PC-9 (cell line): Measurements from ENCODE around the gene N4BP3. TPM values are rescaled to one million over a fixed set of nuclear protein-coding genes. Genes with fewer than 3 reads are reported as not detected.
A peak's percentile ranks its signal among the peaks of the same experiment; 100 is the strongest.

Experiments
- BruUV-seq: library from RNA; stranded (reverse); fragments of 400-500 nt; replicated peaks from 2 replicates; lab custom pipeline; 2021; lab: Mats Ljungman, UMichigan
- CTCF ChIA-PET: fragments of 300-600 bp; sonication (Branson Sonifier 250); formaldehyde crosslinking; loops from one replicate; lab custom pipeline; 2022; ENCODE audit warnings: antibody characterized with exemption; lab: Charles Lee
- POLR2A ChIA-PET: fragments of 300-600 bp; sonication (Branson Sonifier 250); formaldehyde crosslinking; loops from one replicate; lab custom pipeline; 2022; ENCODE audit warnings: antibody characterized with exemption; ENCODE audit not compliant: unreplicated experiment; lab: Charles Lee
- DNase-seq, 2 experiments: peaks; one replicate each; pipeline versions ENCODE4 v3.0.0 to v3.0.0-alpha.2; 2015 to 2022; ENCODE audit warnings: mixed read lengths in 1 of 2
- H2AFZ ChIP-seq: fragments of 200-600 bp; sonication (generic); 2 replicates; pipeline ENCODE4 v1.8.1; 2017; ENCODE audit warnings: antibody characterized with exemption
- H3F3A ChIP-seq: fragments of 200-600 bp; sonication (generic); 2 replicates; pipeline ENCODE4 v1.8.1; 2017; ENCODE audit warnings: antibody characterized with exemption, mild to moderate bottlenecking, low read depth; ENCODE audit not compliant: insufficient read depth
- H3K27ac ChIP-seq: fragments of 200-600 bp; sonication (generic); 2 replicates; pipeline ENCODE4 v1.6.1; 2016; ENCODE audit warnings: mixed run types
- H3K27me3 ChIP-seq: fragments of 200-600 bp; sonication (generic); 2 replicates; pipeline ENCODE4 v1.6.1; 2016; ENCODE audit warnings: low read depth, mixed run types; ENCODE audit not compliant: insufficient read depth
- H3K36me3 ChIP-seq: fragments of 200-600 bp; sonication (generic); 2 replicates; pipeline ENCODE4 v1.6.1; 2016; ENCODE audit warnings: low read depth, mixed run types
- H3K4me1 ChIP-seq: fragments of 200-600 bp; sonication (generic); replicated peaks from 2 replicates; pipeline ENCODE4 v1.6.1; 2016; ENCODE audit warnings: mixed run types; ENCODE audit not compliant: insufficient read depth
- H3K4me2 ChIP-seq: fragments of 200-600 bp; sonication (generic); 2 replicates; pipeline ENCODE4 v1.6.1; 2017; ENCODE audit warnings: mixed run types
- H3K4me3 ChIP-seq: fragments of 200-600 bp; sonication (generic); 2 replicates; pipeline ENCODE4 v1.6.1; 2016; ENCODE audit warnings: mixed run types
- H3K79me2 ChIP-seq: fragments of 200-600 bp; sonication (generic); 2 replicates; pipeline ENCODE4 v1.6.1; 2017; ENCODE audit warnings: low read depth, mixed run types
- H3K9me2 ChIP-seq: fragments of 200-600 bp; sonication (generic); 2 replicates; pipeline ENCODE4 v1.8.1; 2017; ENCODE audit warnings: mild to moderate bottlenecking; ENCODE audit not compliant: insufficient read depth
- H3K9me3 ChIP-seq: fragments of 200-600 bp; sonication (generic); 2 replicates; pipeline ENCODE4 v1.8.1; 2016; ENCODE audit warnings: low read depth; ENCODE audit not compliant: insufficient read depth
- H4K20me1 ChIP-seq: fragments of 200-600 bp; sonication (generic); 2 replicates; pipeline ENCODE4 v1.8.1; 2017; ENCODE audit not compliant: insufficient read depth
- EZH2 ChIP-seq: fragments of 200-600 bp; sonication (generic); IDR thresholded peaks from 2 replicates; pipeline ENCODE4 v1.8.0; 2017; ENCODE audit warnings: antibody characterized with exemption, low read depth
- intact Hi-C: fragments of 100-400 bp; cut with micrococcal nuclease; formaldehyde crosslinking; loops from one replicate; pipeline ENCODE4 v1.10.0; 2022; ENCODE audit not compliant: unreplicated experiment
- total RNA-seq: library from RNA; stranded (reverse); gene quantifications from 2 replicates; pipeline ENCODE4 v1.2.3, GENCODE V29; 2021
- TF ChIP-seq, protein P1 (sequence below): fragments of 200-600 bp; sonication (generic); conservative IDR thresholded peaks from 2 replicates; pipeline ENCODE4 v1.6.1; 2017; ENCODE audit warnings: mixed run types, antibody characterized with exemption, mild to moderate bottlenecking, moderate library complexity

The N4BP3 gene
- total RNA-seq, 1 experiment from 2014 or later, result 0.81 TPM

DNA sequence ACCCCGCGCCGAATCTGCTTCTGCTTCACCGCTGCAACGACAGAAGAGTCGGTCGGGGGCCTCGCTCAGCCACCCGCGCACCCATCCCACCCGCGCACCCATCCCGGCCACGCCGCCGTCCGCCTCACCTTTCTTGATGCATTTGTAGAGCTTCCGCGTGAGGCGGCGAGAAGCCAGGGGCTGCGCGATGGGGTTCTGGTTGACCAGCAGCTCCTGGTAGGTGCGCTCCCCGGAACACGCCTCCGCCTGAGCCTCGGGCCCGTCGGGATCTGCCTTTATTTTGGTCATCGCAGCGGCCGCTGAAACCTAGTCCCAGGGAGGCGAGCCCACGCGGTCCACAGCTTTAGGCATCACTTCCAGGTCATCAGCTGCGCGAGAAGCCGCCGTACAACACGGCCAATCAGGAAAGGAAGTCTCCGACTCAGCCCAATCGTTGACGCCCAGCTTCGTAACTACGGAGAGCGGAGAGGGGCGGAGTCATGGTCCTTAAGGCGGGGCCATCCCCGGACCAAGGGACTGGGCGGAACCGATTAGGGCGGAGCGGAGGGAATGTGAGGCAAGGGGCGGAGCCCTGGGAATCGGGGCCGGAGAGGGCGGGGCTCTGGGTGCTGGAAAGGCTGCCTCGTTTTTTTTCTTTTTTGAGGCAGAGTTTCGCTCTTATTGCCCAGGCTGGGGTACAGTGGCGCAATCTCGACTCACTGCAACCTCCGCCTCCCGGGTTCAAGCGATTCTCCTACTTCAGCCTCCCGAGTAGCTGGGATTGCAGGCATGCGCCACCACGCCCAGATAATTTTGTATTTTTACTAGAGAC, 40.4 kb downstream of the N4BP3 start, which contains the start of gene NHP2:
NHP2 (minus strand) TSS at position 356 of the 811 bp plus-strand sequence; CDS start at position 288, 68 bp downstream.
- Histone ChIP-seq H4K20me1 (0 out of 2 replicates have a peak, but pooled peaks cover 5% of the 10 kb centered on the region), H3K27ac (peak within 1 kb of the TSS; percentile 63), H3K4me1 (peaks cover 8% of the 10 kb centered on the region), H3K4me3 (peak within 1 kb of the TSS; percentile 93), H3K9me3 (no peaks in the 10 kb centered on the region), H3K4me2 (peak within 1 kb of the TSS; percentile 94), H3K9me2 (no peaks in the 10 kb centered on the region), H3K36me3 (peaks cover 15% of the 10 kb centered on the region), H3F3A (peaks cover 19% of the 10 kb centered on the region; the same call in 1 of the 2 replicates), H2AFZ (peak within 1 kb of the TSS; percentile 89), H3K27me3 (no peaks in the 10 kb centered on the region), H3K79me2 (peaks cover 19% of the 10 kb centered on the region)
- DNase-seq, result peak; percentile 93 to 100
- POLR2A ChIA-PET, result interaction anchor here (0.6 to 1.0 kb wide), 4 partner anchors 31 to 1470 kb away, joined by 3 to 5 read pairs (median 4); partner anchors contain the start of gene HNRNPH1
- CTCF ChIA-PET, result interaction anchor here (0.6 to 2.2 kb wide), 6 partner anchors 8 to 750 kb away, joined by 3 to 5 read pairs (median 4); no protein-coding TSS in a partner anchor
- no TSS peak for BruUV-seq
- intact Hi-C loops, result no loop called here
- TF ChIP-seq, protein P1, sequence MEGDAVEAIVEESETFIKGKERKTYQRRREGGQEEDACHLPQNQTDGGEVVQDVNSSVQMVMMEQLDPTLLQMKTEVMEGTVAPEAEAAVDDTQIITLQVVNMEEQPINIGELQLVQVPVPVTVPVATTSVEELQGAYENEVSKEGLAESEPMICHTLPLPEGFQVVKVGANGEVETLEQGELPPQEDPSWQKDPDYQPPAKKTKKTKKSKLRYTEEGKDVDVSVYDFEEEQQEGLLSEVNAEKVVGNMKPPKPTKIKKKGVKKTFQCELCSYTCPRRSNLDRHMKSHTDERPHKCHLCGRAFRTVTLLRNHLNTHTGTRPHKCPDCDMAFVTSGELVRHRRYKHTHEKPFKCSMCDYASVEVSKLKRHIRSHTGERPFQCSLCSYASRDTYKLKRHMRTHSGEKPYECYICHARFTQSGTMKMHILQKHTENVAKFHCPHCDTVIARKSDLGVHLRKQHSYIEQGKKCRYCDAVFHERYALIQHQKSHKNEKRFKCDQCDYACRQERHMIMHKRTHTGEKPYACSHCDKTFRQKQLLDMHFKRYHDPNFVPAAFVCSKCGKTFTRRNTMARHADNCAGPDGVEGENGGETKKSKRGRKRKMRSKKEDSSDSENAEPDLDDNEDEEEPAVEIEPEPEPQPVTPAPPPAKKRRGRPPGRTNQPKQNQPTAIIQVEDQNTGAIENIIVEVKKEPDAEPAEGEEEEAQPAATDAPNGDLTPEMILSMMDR, result no peak
- TF ChIP-seq EZH2, result no peak

DNA sequence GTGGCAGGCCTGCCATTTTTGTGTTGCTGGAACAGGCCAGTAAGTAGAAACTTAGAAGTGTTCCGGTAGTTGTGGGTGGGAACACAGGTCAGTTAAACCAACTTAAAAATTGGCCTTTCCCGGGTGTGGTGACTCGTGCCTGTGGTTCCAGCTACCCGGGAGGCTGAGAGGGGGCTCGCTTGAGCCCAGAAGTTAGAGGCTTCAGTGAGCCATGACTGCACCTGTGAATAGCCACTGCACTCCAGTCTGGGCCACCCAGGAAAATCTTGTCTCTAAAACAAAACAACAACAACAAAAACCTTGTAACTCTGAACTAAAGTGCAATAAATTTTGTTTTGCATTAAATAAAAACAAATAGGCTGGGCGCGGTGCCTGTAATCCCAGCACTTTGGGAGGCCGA, 41.7 kb downstream of the N4BP3 start:
- H3K9me2 ChIP-seq, result no peaks in the 10 kb centered on the region
- peaks cover 19% of the 10 kb centered on the region for H3K79me2 ChIP-seq
- H3K4me3 ChIP-seq, result no peak overlapping the region
- CTCF ChIA-PET, result interaction anchor here (2.2 kb wide), 1 partner anchor 77 kb away, joined by 5 read pairs; no protein-coding TSS in a partner anchor
- H4K20me1 ChIP-seq, result 0 out of 2 replicates have a peak, but pooled peaks cover 5% of the 10 kb centered on the region
- H3K36me3 ChIP-seq, result peaks cover 10% of the 10 kb centered on the region; the same call in 1 of the 2 replicates
- intact Hi-C loops, result no loop called here
- POLR2A ChIA-PET, result no interaction called here
- H2AFZ ChIP-seq, result no peak overlapping the region
- H3K27me3 ChIP-seq, result no peaks in the 10 kb centered on the region
- H3K27ac ChIP-seq, result no peak overlapping the region
- no peak for DNase-seq
- no peaks in the 10 kb centered on the region for H3K9me3 ChIP-seq
- no peak overlapping the region for H3K4me2 ChIP-seq
- no TSS peak for BruUV-seq
- peaks cover 8% of the 10 kb centered on the region for H3K4me1 ChIP-seq
- peaks cover 16% of the 10 kb centered on the region; the same call in 1 of the 2 replicates for H3F3A ChIP-seq
- no peak for TF ChIP-seq EZH2
- TF ChIP-seq, protein P1, result no peak

DNA sequence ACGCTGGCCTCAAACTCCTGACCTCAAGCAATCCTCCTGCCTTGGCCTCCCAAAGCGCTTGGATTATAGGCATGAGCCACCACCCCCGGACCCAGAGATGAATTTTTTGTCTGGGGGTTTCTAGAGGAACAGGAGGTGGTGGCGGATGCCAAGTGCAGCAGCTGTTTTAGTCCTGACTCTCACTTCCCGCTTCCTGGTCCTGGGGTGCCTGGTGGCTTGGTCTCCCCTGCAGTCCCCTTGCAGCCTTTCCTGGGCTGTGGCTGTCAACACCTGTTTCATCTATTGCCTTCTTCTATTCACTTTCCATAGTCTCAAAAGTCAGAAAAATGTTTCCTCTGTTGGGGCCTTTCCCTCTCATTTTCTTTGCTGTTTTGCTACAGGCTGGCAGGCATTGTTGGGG, 46.8 kb downstream of the N4BP3 start:
- TF ChIP-seq, protein P1, result no peak
- TF ChIP-seq EZH2, result no peak
- no peaks in the 10 kb centered on the region for H3K4me1 ChIP-seq
- no peaks in the 10 kb centered on the region; the same call in 1 of the 2 replicates for H3K27me3 ChIP-seq
- no TSS peak for BruUV-seq
- no peak overlapping the region for H3K4me3 ChIP-seq
- intact Hi-C loops, result loop anchor here (5.0 to 10.0 kb wide), 2 partner anchors 42 to 555 kb away; partner anchors contain the start of genes B4GALT7 and HNRNPAB
- no peaks in the 10 kb centered on the region for H3F3A ChIP-seq
- no peak overlapping the region for H2AFZ ChIP-seq
- H3K27ac ChIP-seq, result no peak overlapping the region
- CTCF ChIA-PET, result no interaction called here
- H3K9me2 ChIP-seq, result no peaks in the 10 kb centered on the region
- no peaks in the 10 kb centered on the region for H3K36me3 ChIP-seq
- DNase-seq, result no peak
- no peaks in the 10 kb centered on the region for H3K79me2 ChIP-seq
- POLR2A ChIA-PET, result no interaction called here
- H3K4me2 ChIP-seq, result no peak overlapping the region
- no peaks in the 10 kb centered on the region for H4K20me1 ChIP-seq
- H3K9me3 ChIP-seq, result no peaks in the 10 kb centered on the region
